ENCODE measurements around the gene ANGPTL4. TPM values are rescaled to one million over a fixed set of nuclear protein-coding genes. Genes with fewer than 3 reads are reported as not detected.

ANGPTL4 gene
- total and polyA plus RNA-seq, 9 of the 15 experiments (the other 6 are each of a cell fraction or from before 2014, with no cell fraction given): 0.05 to 0.77 (median 0.22) TPM; not detected in 4

GRCh38 chr19:8363803-8364771 is at the start of gene ANGPTL4 (continued):
- TF ChIP-seq FOXP1 (CRISPR knock-in tag; IDR thresholded peaks at IDR 0.05) (0 out of 2 replicates have a peak, but pooled peaks have one; percentile 36), HDGF (IDR thresholded peaks at IDR 0.05) (no peak), ZC3H11A (IDR thresholded peaks at IDR 0.05; ENCODE audit: low read depth, low read length) (no peak), GTF2F1 (IDR thresholded peaks at IDR 0.05; ENCODE audit: low read depth, low read length) (no peak), JUND (IDR thresholded peaks at IDR 0.05; ENCODE audit: borderline replicate concordance, low read depth, low read length) (no peak), JUND (tag; IDR thresholded peaks at IDR 0.05; ENCODE audit: borderline replicate concordance, low read depth, low read length) (no peak), TSC22D4 (tag; IDR thresholded peaks at IDR 0.05) (no peak), ZNF764 (CRISPR knock-in tag; IDR thresholded peaks at IDR 0.05; ENCODE audit: low read depth) (no peak), ZNF316 (IDR thresholded peaks at IDR 0.05) (no peak), ZBTB7A (IDR thresholded peaks at IDR 0.05; ENCODE audit: borderline replicate concordance, control insufficient read depth, low read depth, low read length) (peak; percentile 9; the same call in 1 of the 2 replicates), ZNF436 (CRISPR knock-in tag; IDR thresholded peaks at IDR 0.05) (no peak), MYC (IDR thresholded peaks at IDR 0.05; ENCODE audit: low read depth, low read length) (0 out of 2 replicates have a peak, but pooled peaks have one; percentile 18), MYC (CRISPR knock-in tag; IDR thresholded peaks at IDR 0.05; ENCODE audit: borderline replicate concordance, low read depth) (no peak), ZNF778 (CRISPR knock-in tag; IDR thresholded peaks at IDR 0.05) (no peak), ZNF318 (IDR thresholded peaks at IDR 0.05; ENCODE audit: borderline replicate concordance in 1 of 2, low read depth in 1 of 2) (no peak)
- TF ChIP-seq, protein P1, sequence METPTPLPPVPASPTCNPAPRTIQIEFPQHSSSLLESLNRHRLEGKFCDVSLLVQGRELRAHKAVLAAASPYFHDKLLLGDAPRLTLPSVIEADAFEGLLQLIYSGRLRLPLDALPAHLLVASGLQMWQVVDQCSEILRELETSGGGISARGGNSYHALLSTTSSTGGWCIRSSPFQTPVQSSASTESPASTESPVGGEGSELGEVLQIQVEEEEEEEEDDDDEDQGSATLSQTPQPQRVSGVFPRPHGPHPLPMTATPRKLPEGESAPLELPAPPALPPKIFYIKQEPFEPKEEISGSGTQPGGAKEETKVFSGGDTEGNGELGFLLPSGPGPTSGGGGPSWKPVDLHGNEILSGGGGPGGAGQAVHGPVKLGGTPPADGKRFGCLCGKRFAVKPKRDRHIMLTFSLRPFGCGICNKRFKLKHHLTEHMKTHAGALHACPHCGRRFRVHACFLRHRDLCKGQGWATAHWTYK (CRISPR knock-in tag; IDR thresholded peaks at IDR 0.05): no peak
- TF ChIP-seq, protein P2, sequence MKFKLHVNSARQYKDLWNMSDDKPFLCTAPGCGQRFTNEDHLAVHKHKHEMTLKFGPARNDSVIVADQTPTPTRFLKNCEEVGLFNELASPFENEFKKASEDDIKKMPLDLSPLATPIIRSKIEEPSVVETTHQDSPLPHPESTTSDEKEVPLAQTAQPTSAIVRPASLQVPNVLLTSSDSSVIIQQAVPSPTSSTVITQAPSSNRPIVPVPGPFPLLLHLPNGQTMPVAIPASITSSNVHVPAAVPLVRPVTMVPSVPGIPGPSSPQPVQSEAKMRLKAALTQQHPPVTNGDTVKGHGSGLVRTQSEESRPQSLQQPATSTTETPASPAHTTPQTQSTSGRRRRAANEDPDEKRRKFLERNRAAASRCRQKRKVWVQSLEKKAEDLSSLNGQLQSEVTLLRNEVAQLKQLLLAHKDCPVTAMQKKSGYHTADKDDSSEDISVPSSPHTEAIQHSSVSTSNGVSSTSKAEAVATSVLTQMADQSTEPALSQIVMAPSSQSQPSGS (CRISPR knock-in tag; IDR thresholded peaks at IDR 0.05): no peak
